Thoracic aorta (tissue), 2 donors: ENCODE data around the gene OR7G3. TPM values are rescaled to one million over a fixed set of nuclear protein-coding genes. Genes with fewer than 3 reads are reported as not detected.
A peak's percentile ranks its signal among the peaks of the same experiment; 100 is the strongest.

Experiments
- ATAC-seq: fragments of 150-250 bp; one replicate; pipeline ENCODE4 v1.8.0; 2017; ENCODE audit warnings: low read depth; ENCODE audit not compliant: insufficient number of reproducible peaks, low FRiP score
- DNase-seq: peaks from one replicate; pipeline ENCODE4 v3.0.0-alpha.2; 2020; ENCODE audit warnings: low spot score
- H3K27ac ChIP-seq, 2 donors: fragments of 200-600 bp; sonication (generic); 1 replicate in 1 of 2; 2 replicates in 1 of 2; pipeline ENCODE4 v1.5.1; 2016; ENCODE audit warnings: mild to moderate bottlenecking in 2 of 2, moderate library complexity in 2 of 2
- H3K27me3 ChIP-seq: fragments of 200-600 bp; sonication (generic); replicated peaks from 2 replicates; pipeline ENCODE4 v1.6.0; 2016; ENCODE audit warnings: mild to moderate bottlenecking; ENCODE audit not compliant: insufficient read depth
- H3K36me3 ChIP-seq: fragments of 200-600 bp; sonication (generic); one replicate; pipeline ENCODE4 v1.5.1; 2016
- H3K4me1 ChIP-seq, 2 donors: fragments of 200-600 bp; sonication (generic); 1 replicate in 1 of 2; 2 replicates in 1 of 2; pipeline versions ENCODE4 v1.5.1 to v1.6.0; 2016; ENCODE audit warnings: low read depth in 2 of 2, mild to moderate bottlenecking in 1 of 2; ENCODE audit not compliant: control insufficient read depth in 1 of 2
- H3K4me3 ChIP-seq: fragments of 200-600 bp; sonication (generic); 2 replicates; pipeline ENCODE4 v1.5.1; 2016; ENCODE audit warnings: mild to moderate bottlenecking
- H3K9me3 ChIP-seq: fragments of 200-600 bp; sonication (generic); 2 replicates; pipeline ENCODE4 v1.5.1; 2016
- CTCF ChIP-seq: fragments of 200-600 bp; sonication (generic); IDR thresholded peaks from one replicate; pipeline ENCODE4 v1.5.1; 2019; ENCODE audit warnings: antibody characterized with exemption
- total RNA-seq, 2 donors: library from RNA; depleted of rRNA; stranded (reverse); fragments of >200 nt; gene quantifications; one replicate each; pipeline versions ENCODE4 v1.1.0 to v1.2.3, GENCODE V29; 2016

Gene OR7G3
- total RNA-seq, 2 donors from 2014 or later: not detected

- DNase-seq (peak; percentile 94), ATAC-seq (peak; percentile 96)
- Histone ChIP-seq H3K4me1 (peaks cover 14 to 23% of the 10 kb centered on the region in 2 donors), H3K4me3 (peak within 1 kb of the TSS; percentile 92), H3K27me3 (no peaks in the 10 kb centered on the region), H3K9me3 (peaks cover 8% of the 10 kb centered on the region), H3K27ac (peak within 1 kb of the TSS; percentile 75 to 86), H3K36me3 (no peaks in the 10 kb centered on the region)
- TF ChIP-seq CTCF: no peak
These were observed 13.6 kb upstream of the OR7G3 start, which contains the start of gene ZNF317 for GRCh38 chr19:9140159-9140874. ZNF317 (plus strand) TSS chr19:9140397; CDS start chr19:9156017, 15,620 bp downstream.

GRCh38 chr19:9139609-9140158, 12.9 kb upstream of the OR7G3 start:
- Histone ChIP-seq H3K27ac (peak overlapping the region; percentile 75 to 86), H3K4me1 (peaks cover 14 to 23% of the 10 kb centered on the region in 2 donors), H3K4me3 (peak overlapping the region; percentile 92), H3K27me3 (no peaks in the 10 kb centered on the region), H3K36me3 (no peaks in the 10 kb centered on the region), H3K9me3 (peaks cover 2% of the 10 kb centered on the region)
- ATAC-seq: no peak
- DNase-seq: no peak
- no peak for TF ChIP-seq CTCF

GRCh38 chr19:9132422-9132821, 5.7 kb upstream of the OR7G3 start:
- DNase-seq (no peak), ATAC-seq (no peak)
- no peak for TF ChIP-seq CTCF
- no peaks in the 10 kb centered on the region for H3K4me1 ChIP-seq
- no peak overlapping the region for H3K27ac ChIP-seq
- H3K4me3 ChIP-seq: no peak overlapping the region
- H3K36me3 ChIP-seq: no peaks in the 10 kb centered on the region
- H3K27me3 ChIP-seq: no peaks in the 10 kb centered on the region
- H3K9me3 ChIP-seq: no peaks in the 10 kb centered on the region

GRCh38 chr19:9130965-9131364, 4.2 kb upstream of the OR7G3 start:
- ATAC-seq: no peak
- H3K4me3 ChIP-seq: no peak overlapping the region
- no peaks in the 10 kb centered on the region for H3K9me3 ChIP-seq
- no peaks in the 10 kb centered on the region for H3K27me3 ChIP-seq
- no peaks in the 10 kb centered on the region for H3K4me1 ChIP-seq
- TF ChIP-seq CTCF: no peak
- H3K36me3 ChIP-seq: no peaks in the 10 kb centered on the region
- no peak overlapping the region for H3K27ac ChIP-seq
- DNase-seq: no peak

GRCh38 chr19:9128171-9128570, 1.4 kb upstream of the OR7G3 start:
- Histone ChIP-seq H3K36me3 (no peaks in the 10 kb centered on the region), H3K9me3 (no peaks in the 10 kb centered on the region), H3K4me1 (no peaks in the 10 kb centered on the region), H3K4me3 (no peak overlapping the region), H3K27ac (no peak overlapping the region), H3K27me3 (no peaks in the 10 kb centered on the region)
- DNase-seq (no peak), ATAC-seq (no peak)
- TF ChIP-seq CTCF: no peak
